OCI-LY7 (cell line): ENCODE measurements around the gene PFN4. TPM values are rescaled to one million over a fixed set of nuclear protein-coding genes. Genes with fewer than 3 reads are reported as not detected.

Experiments
- BruUV-seq: library from RNA; stranded (reverse); fragments of 400-500 nt; replicated peaks from 2 replicates; lab custom pipeline; 2021; lab: Mats Ljungman, UMichigan
- CTCF ChIA-PET: fragments of 300-600 bp; sonication (Branson Sonifier 250); formaldehyde crosslinking; loops from one replicate; lab custom pipeline; 2022; ENCODE audit warnings: antibody characterized with exemption; ENCODE audit not compliant: unreplicated experiment; lab: Charles Lee
- POLR2A ChIA-PET: fragments of 300-600 bp; sonication (Branson Sonifier 250); formaldehyde crosslinking; loops from one replicate; lab custom pipeline; 2022; ENCODE audit warnings: antibody characterized with exemption; lab: Charles Lee
- DNase-seq: peaks from one replicate; pipeline ENCODE4 v3.0.0-alpha.2; 2015; ENCODE audit warnings: low spot score
- H2AFZ ChIP-seq: fragments of 200-600 bp; sonication (generic), shearing (Covaris generic); 2 replicates; pipeline ENCODE4 v1.6.1; 2014; ENCODE audit warnings: mild to moderate bottlenecking, antibody characterized with exemption, low read length, moderate library complexity
- H3K27ac ChIP-seq: fragments of 200-600 bp; sonication (generic); 2 replicates; pipeline ENCODE4 v1.5.1; 2014; ENCODE audit warnings: mixed run types, low read depth, mild to moderate bottlenecking, moderate library complexity, low read length, inconsistent platforms; ENCODE audit not compliant: poor library complexity, severe bottlenecking
- H3K36me3 ChIP-seq: fragments of 200-600 bp; sonication (generic); 2 replicates; pipeline ENCODE4 v1.6.1; 2014; ENCODE audit warnings: mild to moderate bottlenecking, antibody characterized with exemption, low read length, moderate library complexity, mixed read lengths; ENCODE audit not compliant: insufficient read depth
- H3K4me1 ChIP-seq: fragments of 200-600 bp; sonication (generic); 2 replicates; pipeline ENCODE4 v1.5.1; 2014; ENCODE audit warnings: mild to moderate bottlenecking, low read length; ENCODE audit not compliant: insufficient read depth, poor library complexity, severe bottlenecking
- H3K4me2 ChIP-seq: fragments of 200-600 bp; sonication (generic); 2 replicates; pipeline ENCODE4 v1.6.1; 2014; ENCODE audit warnings: mild to moderate bottlenecking, low read length
- H3K4me3 ChIP-seq: fragments of 200-600 bp; sonication (generic); 2 replicates; pipeline ENCODE4 v1.5.1; 2014; ENCODE audit warnings: mild to moderate bottlenecking, low read depth, low read length; ENCODE audit not compliant: poor library complexity, severe bottlenecking
- H3K79me2 ChIP-seq: fragments of 200-600 bp; sonication (generic); 2 replicates; pipeline ENCODE4 v1.6.1; 2016; ENCODE audit warnings: low read depth, mild to moderate bottlenecking, low read length, moderate library complexity, mixed read lengths; ENCODE audit not compliant: insufficient read depth
- H3K9me2 ChIP-seq: fragments of 200-600 bp; sonication (generic); 2 replicates; pipeline ENCODE4 v1.6.1; 2016; ENCODE audit warnings: mild to moderate bottlenecking, low read length, mixed read lengths; ENCODE audit not compliant: insufficient read depth
- H3K9me3 ChIP-seq: fragments of 200-600 bp; sonication (generic); 2 replicates; pipeline ENCODE4 v1.6.1; 2014; ENCODE audit warnings: mild to moderate bottlenecking, mixed run types, low read length, mixed read lengths
- H4K20me1 ChIP-seq: fragments of 200-600 bp; sonication (generic); 2 replicates; pipeline ENCODE4 v1.6.1; 2014; ENCODE audit warnings: mild to moderate bottlenecking, antibody characterized with exemption, low read length, moderate library complexity, mixed read lengths; ENCODE audit not compliant: insufficient read depth
- CTCF ChIP-seq: fragments of 200-600 bp; sonication (generic); conservative IDR thresholded peaks from 2 replicates; pipeline ENCODE4 v1.5.1; 2014; ENCODE audit warnings: mild to moderate bottlenecking, antibody characterized with exemption, low read length, moderate library complexity, mixed read lengths
- EZH2phosphoT487 ChIP-seq: fragments of 200-600 bp; sonication (generic); IDR thresholded peaks from 2 replicates; pipeline ENCODE4 v1.6.1; 2018; ENCODE audit warnings: low read depth, borderline replicate concordance, mild to moderate bottlenecking, mixed run types, antibody characterized with exemption, low read length, moderate library complexity, mixed read lengths
- intact Hi-C: fragments of 100-400 bp; cut with micrococcal nuclease; formaldehyde crosslinking; loops from one replicate; pipeline ENCODE4 v1.10.0; 2022; ENCODE audit not compliant: unreplicated experiment
- total RNA-seq, 2 experiments: library from RNA; depleted of rRNA in 1 of 2; stranded (reverse); fragments of >200 nt in 1 of 2; shearing (Covaris generic) in 1 of 2; gene quantifications; 2 replicates each; pipeline ENCODE4 v1.2.3, GENCODE V29; 2014 to 2022

PFN4 gene
- total RNA-seq, 2 experiments from 2014 or later, result not detected

- no peak for DNase-seq
- Histone ChIP-seq H3K9me3 (no peaks in the 10 kb centered on the region), H3K4me2 (no peak overlapping the region), H3K4me1 (no peaks in the 10 kb centered on the region), H3K27ac (no peak overlapping the region), H3K9me2 (no peaks in the 10 kb centered on the region), H3K79me2 (no peaks in the 10 kb centered on the region), H3K4me3 (no peak overlapping the region), H2AFZ (no peak overlapping the region), H3K36me3 (no peaks in the 10 kb centered on the region), H4K20me1 (no peaks in the 10 kb centered on the region)
- TF ChIP-seq EZH2phosphoT487, result no peak
- ChIA-PET CTCF (interaction anchor here (0.5 kb wide), 1 partner anchor 13 kb away, joined by 6 read pairs; no protein-coding TSS in a partner anchor), POLR2A (no interaction called here)
- intact Hi-C loops, result no loop called here
- BruUV-seq, result no TSS peak
These were observed 5.2 kb downstream of the PFN4 start for GRCh38 chr2:24117902-24118301.

- no peak overlapping the region for H3K27ac ChIP-seq
- no peak for DNase-seq
- no peak overlapping the region for H3K4me3 ChIP-seq
- no peaks in the 10 kb centered on the region for H3K79me2 ChIP-seq
- no peaks in the 10 kb centered on the region for H4K20me1 ChIP-seq
- no peaks in the 10 kb centered on the region for H3K36me3 ChIP-seq
- H3K4me2 ChIP-seq, result no peak overlapping the region
- CTCF ChIA-PET, result no interaction called here
- POLR2A ChIA-PET, result no interaction called here
- intact Hi-C loops, result no loop called here
- H3K9me2 ChIP-seq, result no peaks in the 10 kb centered on the region
- H3K4me1 ChIP-seq, result no peaks in the 10 kb centered on the region
- TF ChIP-seq CTCF (no peak), EZH2phosphoT487 (no peak)
- H2AFZ ChIP-seq, result no peak overlapping the region
- BruUV-seq, result no TSS peak
- no peaks in the 10 kb centered on the region for H3K9me3 ChIP-seq
These were observed 8.1 kb downstream of the PFN4 start for GRCh38 chr2:24115057-24115456.

GRCh38 chr2:24111407-24111901 is 11.7 kb downstream of the PFN4 start:
- no TSS peak for BruUV-seq
- Histone ChIP-seq H3K27ac (no peak overlapping the region), H3K9me2 (no peaks in the 10 kb centered on the region), H2AFZ (no peak overlapping the region), H3K4me3 (no peak overlapping the region), H4K20me1 (no peaks in the 10 kb centered on the region), H3K4me2 (no peak overlapping the region), H3K36me3 (no peaks in the 10 kb centered on the region), H3K79me2 (no peaks in the 10 kb centered on the region), H3K9me3 (no peaks in the 10 kb centered on the region), H3K4me1 (no peaks in the 10 kb centered on the region)
- no peak for DNase-seq
- ChIA-PET CTCF (no interaction called here), POLR2A (interaction anchor here (0.6 kb wide), 1 partner anchor 1611 kb away, joined by 3 read pairs; no protein-coding TSS in a partner anchor)
- intact Hi-C loops, result no loop called here
- TF ChIP-seq CTCF (no peak), EZH2phosphoT487 (no peak)
